Chondrocyte (in vitro differentiated cells): ENCODE measurements around the gene ODAD2. TPM values are rescaled to one million over a fixed set of nuclear protein-coding genes. Genes with fewer than 3 reads are reported as not detected.

Experiments used
- DNase-seq: peaks from one replicate; pipeline ENCODE4 v3.0.0; 2021; ENCODE audit warnings: mixed read lengths, low spot score
- H3K27ac Mint-ChIP-seq: one replicate; pipeline ENCODE4 v1.8.0; 2021; ENCODE audit warnings: mild to moderate bottlenecking, moderate library complexity, mixed read lengths; ENCODE audit not compliant: unreplicated experiment
- H3K27me3 Mint-ChIP-seq: 2 replicates; pipeline ENCODE4 v1.8.0; 2021; ENCODE audit warnings: low read depth, mixed read lengths
- H3K36me3 Mint-ChIP-seq: 2 replicates; pipeline ENCODE4 v1.8.0; 2021; ENCODE audit warnings: low read depth, mixed read lengths
- H3K4me1 Mint-ChIP-seq: 2 replicates; pipeline ENCODE4 v1.8.0; 2021; ENCODE audit warnings: low read depth, mild to moderate bottlenecking, mixed read lengths
- H3K4me3 Mint-ChIP-seq: one replicate; pipeline ENCODE4 v1.8.0; 2021; ENCODE audit warnings: mild to moderate bottlenecking, moderate library complexity, mixed read lengths; ENCODE audit not compliant: unreplicated experiment
- H3K9me3 Mint-ChIP-seq: 2 replicates; pipeline ENCODE4 v1.8.0; 2021; ENCODE audit warnings: low read depth, mixed read lengths
- total RNA-seq: library from RNA; stranded (reverse); gene quantifications from 3 replicates; pipeline ENCODE4 v1.2.1, GENCODE V29; 2021
- TF ChIP-seq, protein P1 (sequence below): fragments of 200-600 bp; sonication (generic); IDR thresholded peaks from 2 replicates; pipeline ENCODE4 v1.5.0; 2021; ENCODE audit warnings: antibody characterized with exemption, mild to moderate bottlenecking, moderate library complexity

The ODAD2 gene
- total RNA-seq, 1 donor from 2014 or later: 1.0 TPM

DNA sequence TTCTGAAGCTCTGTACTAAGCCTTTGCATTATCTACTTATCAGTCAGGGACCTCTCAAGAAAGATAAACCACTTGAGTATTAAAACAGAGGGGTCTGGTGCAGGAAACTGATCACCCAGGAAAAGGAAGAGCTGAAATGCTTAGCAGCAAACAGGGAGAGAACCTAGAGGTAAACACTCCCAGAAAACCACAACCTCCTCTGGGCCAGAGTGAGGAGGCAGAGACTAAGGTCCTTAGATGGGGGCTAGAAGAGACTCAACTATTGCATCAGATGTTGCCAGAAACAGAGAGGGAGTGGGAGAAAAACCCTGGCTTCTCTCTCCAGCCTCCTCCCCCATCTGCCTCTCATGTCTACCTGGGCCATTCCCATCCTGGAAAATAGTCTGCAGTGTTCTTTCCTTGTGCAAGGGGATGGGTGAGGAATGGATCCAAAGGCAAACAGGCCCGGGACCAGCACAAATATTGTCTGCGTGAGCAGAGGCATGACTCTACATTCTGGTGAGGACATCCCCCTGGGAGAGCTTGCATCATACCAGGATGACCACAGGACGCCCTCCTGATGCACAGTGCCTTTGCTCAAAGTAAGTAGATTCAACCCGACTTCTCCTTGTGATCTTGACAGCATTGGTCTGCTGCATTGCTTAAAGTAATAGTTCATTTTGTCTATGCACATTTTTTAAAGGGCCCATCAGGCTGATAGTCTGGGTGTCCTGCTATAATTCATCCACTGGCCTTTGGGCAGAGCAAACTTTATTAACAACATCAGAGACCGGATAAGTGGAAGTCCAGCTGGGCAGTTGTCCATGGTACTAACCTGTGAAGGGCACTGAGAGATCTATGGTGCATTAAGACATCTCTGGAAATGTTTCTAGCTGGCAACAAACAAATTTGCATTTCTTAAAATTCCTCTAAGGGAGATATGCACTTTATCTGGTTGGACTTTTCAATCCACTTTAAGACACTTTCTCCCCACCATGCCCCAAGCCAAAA is 22.4 kb upstream of the ODAD2 start:
- Mint-ChIP-seq H3K9me3 (peaks cover 3% of the 10 kb centered on the region), H3K27ac (no peak overlapping the region), H3K27me3 (no peaks in the 10 kb centered on the region), H3K4me3 (no peak overlapping the region), H3K36me3 (no peaks in the 10 kb centered on the region), H3K4me1 (no peaks in the 10 kb centered on the region)
- TF ChIP-seq, protein P1, sequence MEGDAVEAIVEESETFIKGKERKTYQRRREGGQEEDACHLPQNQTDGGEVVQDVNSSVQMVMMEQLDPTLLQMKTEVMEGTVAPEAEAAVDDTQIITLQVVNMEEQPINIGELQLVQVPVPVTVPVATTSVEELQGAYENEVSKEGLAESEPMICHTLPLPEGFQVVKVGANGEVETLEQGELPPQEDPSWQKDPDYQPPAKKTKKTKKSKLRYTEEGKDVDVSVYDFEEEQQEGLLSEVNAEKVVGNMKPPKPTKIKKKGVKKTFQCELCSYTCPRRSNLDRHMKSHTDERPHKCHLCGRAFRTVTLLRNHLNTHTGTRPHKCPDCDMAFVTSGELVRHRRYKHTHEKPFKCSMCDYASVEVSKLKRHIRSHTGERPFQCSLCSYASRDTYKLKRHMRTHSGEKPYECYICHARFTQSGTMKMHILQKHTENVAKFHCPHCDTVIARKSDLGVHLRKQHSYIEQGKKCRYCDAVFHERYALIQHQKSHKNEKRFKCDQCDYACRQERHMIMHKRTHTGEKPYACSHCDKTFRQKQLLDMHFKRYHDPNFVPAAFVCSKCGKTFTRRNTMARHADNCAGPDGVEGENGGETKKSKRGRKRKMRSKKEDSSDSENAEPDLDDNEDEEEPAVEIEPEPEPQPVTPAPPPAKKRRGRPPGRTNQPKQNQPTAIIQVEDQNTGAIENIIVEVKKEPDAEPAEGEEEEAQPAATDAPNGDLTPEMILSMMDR: no peak
- DNase-seq: no peak

DNA sequence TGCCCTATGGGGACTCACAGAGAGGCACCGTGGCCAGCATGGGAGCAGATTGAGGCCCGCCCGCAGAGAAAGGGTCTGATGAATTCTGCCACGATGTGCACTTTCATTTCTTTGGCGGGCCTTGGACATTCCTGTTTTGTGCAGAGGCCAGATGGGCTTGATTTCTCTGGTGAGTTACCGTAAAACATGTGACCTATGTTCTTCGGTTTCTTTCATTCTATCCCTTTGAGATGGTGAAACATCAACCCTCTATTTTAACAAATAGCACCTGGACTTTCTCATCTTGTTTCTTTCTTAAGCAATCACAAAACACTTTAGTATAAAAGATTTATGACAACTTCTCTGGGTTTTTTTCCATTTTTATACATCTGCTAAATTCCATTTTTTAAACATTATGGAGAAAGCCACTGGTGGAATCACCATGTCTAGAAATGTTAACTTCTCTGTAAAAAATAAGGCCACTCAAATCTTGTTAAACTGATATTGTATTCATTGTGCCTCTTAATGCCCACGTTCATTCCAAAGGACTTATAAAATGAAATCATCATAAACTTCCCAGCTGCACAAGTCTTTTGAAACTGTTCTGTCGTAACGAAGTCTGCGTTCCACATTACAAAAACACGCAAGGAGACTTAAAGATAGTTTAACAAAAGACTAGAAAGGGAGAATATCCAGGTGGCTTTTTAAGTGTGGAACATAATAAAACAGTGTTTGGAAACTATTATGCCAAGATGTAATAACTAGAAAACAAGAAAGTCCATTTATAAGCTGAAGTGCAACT is 21.4 kb upstream of the ODAD2 start:
- TF ChIP-seq, protein P1: no peak
- no peak overlapping the region for H3K27ac Mint-ChIP-seq
- H3K9me3 Mint-ChIP-seq: peaks cover 3% of the 10 kb centered on the region
- no peak for DNase-seq
- no peaks in the 10 kb centered on the region for H3K36me3 Mint-ChIP-seq
- H3K4me3 Mint-ChIP-seq: no peak overlapping the region
- H3K27me3 Mint-ChIP-seq: no peaks in the 10 kb centered on the region
- H3K4me1 Mint-ChIP-seq: no peaks in the 10 kb centered on the region

DNA sequence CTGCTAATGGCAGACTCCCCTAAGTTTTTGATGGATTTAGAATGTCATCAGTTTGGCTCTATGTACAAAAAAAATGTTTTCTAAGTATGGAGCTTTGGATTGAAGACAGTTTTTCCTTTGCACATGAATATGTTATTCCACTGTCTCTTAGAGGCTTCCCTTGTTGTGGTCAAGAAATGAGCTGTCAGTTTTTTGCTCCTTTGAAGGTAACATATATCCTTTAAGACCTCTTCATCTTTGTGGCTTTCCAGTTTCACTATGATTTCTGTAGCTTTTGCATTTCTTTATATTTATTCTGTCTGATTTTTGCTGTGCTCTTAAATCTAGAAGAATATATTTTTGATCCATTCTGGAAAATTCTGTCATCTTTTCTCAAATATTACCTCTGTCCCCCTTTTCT is 15.8 kb upstream of the ODAD2 start:
- H3K9me3 Mint-ChIP-seq: peaks cover 5% of the 10 kb centered on the region
- H3K27me3 Mint-ChIP-seq: peaks cover 7% of the 10 kb centered on the region
- no peak overlapping the region for H3K4me3 Mint-ChIP-seq
- peaks cover 4% of the 10 kb centered on the region for H3K36me3 Mint-ChIP-seq
- H3K27ac Mint-ChIP-seq: no peak overlapping the region
- no peak for DNase-seq
- no peaks in the 10 kb centered on the region for H3K4me1 Mint-ChIP-seq
- TF ChIP-seq, protein P1: no peak

DNA sequence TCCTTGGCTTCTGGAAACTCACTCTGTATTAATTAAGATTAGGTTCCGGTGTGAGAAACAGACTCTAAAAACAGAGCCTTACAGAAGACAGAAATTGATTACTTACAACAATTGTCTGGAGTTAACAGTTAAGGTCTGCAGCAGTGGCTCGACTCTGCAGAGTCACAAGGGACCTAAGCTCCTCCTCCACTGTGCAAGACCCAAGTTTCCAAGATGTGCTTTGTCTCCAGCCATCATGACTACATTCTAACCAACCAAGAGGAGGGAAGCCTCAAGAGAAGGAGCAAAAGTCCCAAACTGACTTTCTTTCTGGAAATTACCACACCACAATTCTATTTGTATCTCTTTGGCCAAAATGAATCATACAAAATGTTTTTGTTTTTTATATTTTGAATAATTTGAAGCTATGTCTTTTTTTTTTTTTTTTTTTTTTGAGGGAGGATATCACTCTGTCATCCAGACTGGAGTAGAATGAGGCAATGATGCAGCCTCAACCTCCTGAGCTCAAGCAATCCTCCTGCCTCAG is 14.2 kb upstream of the ODAD2 start:
- no peak for DNase-seq
- Mint-ChIP-seq H3K27me3 (peaks cover 7% of the 10 kb centered on the region), H3K27ac (no peak overlapping the region)

More for the DNA sequence above, 14.2 kb upstream of the ODAD2 start:
- Mint-ChIP-seq H3K4me1 (no peaks in the 10 kb centered on the region), H3K9me3 (peaks cover 5% of the 10 kb centered on the region), H3K4me3 (no peak overlapping the region), H3K36me3 (peaks cover 4% of the 10 kb centered on the region)
- TF ChIP-seq, protein P1: no peak
